ENCODE data around the gene RAPGEF2. TPM values are rescaled to one million over a fixed set of nuclear protein-coding genes. Genes with fewer than 3 reads are reported as not detected.

The RAPGEF2 gene
- total and polyA plus RNA-seq, 10 of the 15 experiments (the other 5 are each of a cell fraction or from before 2014, with no cell fraction given), result 0.31 to 24.0 (median 2.9) TPM

DNA sequence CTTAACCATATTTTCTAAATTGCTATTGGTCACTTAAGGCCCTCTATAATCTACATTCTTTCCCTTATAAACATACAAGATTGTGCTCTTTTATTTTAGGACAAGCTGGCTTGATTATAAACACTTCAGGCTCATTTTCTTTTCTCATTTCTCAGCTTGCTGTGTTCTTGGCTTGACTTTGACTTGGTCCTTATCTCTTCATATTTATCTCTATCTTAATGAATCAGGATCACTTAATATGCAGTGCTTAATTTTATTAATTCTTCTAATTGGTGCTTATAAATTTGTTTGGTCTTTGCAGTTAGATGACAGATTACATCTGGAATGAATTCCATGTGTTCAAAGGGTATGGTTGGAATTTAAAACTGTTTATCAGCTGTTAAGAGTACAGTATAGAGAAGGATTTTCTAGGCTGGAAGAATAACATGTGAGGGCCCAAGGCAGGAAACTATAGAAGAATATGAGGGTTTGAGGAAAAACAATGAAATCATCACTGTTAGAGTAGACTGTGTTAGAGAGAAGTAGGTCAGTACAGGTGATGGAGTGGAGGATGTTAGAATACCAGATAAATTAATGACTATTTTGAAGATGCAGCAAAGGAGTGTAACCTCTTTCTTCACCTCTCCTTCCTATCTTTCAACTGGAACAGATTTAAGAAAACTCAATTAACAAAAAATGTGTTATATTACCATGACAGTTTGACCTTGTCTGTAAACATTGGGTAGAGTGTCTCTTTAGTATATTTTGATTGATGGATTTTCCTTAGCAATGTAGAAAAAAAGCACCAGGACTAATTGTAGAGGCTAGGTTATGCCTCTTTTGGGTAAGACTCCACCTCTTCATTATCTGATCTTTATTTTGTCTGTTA is 169.6 kb downstream of the RAPGEF2 start (continued):
- no peak for TF ChIP-seq SIN3A (IDR thresholded peaks at IDR 0.05; ENCODE audit: low read depth, low read length)
- TF ChIP-seq KDM1A (IDR thresholded peaks at IDR 0.05; ENCODE audit: borderline replicate concordance), result no peak
- TF ChIP-seq DPF2 (IDR thresholded peaks at IDR 0.05), result no peak
- TF ChIP-seq, protein P1, sequence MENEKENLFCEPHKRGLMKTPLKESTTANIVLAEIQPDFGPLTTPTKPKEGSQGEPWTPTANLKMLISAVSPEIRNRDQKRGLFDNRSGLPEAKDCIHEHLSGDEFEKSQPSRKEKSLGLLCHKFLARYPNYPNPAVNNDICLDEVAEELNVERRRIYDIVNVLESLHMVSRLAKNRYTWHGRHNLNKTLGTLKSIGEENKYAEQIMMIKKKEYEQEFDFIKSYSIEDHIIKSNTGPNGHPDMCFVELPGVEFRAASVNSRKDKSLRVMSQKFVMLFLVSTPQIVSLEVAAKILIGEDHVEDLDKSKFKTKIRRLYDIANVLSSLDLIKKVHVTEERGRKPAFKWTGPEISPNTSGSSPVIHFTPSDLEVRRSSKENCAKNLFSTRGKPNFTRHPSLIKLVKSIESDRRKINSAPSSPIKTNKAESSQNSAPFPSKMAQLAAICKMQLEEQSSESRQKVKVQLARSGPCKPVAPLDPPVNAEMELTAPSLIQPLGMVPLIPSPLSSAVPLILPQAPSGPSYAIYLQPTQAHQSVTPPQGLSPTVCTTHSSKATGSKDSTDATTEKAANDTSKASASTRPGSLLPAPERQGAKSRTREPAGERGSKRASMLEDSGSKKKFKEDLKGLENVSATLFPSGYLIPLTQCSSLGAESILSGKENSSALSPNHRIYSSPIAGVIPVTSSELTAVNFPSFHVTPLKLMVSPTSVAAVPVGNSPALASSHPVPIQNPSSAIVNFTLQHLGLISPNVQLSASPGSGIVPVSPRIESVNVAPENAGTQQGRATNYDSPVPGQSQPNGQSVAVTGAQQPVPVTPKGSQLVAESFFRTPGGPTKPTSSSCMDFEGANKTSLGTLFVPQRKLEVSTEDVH (IDR thresholded peaks at IDR 0.05; ENCODE audit: low read depth, partially characterized antibody), result no peak
- TF ChIP-seq IRF4 (IDR thresholded peaks at IDR 0.05; ENCODE audit: low read depth, low read length), result no peak
- TF ChIP-seq, protein P2, sequence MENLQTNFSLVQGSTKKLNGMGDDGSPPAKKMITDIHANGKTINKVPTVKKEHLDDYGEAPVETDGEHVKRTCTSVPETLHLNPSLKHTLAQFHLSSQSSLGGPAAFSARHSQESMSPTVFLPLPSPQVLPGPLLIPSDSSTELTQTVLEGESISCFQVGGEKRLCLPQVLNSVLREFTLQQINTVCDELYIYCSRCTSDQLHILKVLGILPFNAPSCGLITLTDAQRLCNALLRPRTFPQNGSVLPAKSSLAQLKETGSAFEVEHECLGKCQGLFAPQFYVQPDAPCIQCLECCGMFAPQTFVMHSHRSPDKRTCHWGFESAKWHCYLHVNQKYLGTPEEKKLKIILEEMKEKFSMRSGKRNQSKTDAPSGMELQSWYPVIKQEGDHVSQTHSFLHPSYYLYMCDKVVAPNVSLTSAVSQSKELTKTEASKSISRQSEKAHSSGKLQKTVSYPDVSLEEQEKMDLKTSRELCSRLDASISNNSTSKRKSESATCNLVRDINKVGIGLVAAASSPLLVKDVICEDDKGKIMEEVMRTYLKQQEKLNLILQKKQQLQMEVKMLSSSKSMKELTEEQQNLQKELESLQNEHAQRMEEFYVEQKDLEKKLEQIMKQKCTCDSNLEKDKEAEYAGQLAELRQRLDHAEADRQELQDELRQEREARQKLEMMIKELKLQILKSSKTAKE (IDR thresholded peaks at IDR 0.05; ENCODE audit: low read depth, poor library complexity, severe bottlenecking), result no peak
- TF ChIP-seq NR2C2 (IDR thresholded peaks at IDR 0.05; ENCODE audit: borderline replicate concordance, control insufficient read depth, insufficient read length, low read depth), result no peak

DNA sequence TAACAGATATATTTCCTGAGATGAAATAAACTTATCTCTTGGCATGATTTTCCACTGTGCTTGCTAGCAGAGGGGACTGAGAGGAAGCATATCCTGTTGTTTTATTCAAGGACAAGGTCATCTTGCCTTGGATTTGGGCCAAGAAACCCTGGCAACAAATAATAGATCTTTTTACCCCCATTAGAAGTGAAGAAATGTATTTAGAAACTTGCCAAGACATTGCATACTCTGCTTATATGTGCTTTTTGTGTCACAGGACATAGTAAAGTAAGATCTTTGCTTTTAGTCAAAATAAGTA is 170.2 kb downstream of the RAPGEF2 start:
- ChIA-PET POLR2A (no interaction called here), CTCF (no interaction called here)

More for the DNA sequence above, 170.2 kb downstream of the RAPGEF2 start:
- Histone ChIP-seq H3K27ac (ENCODE audit: control insufficient read depth, insufficient read depth) (no peak overlapping the region), H3K9ac (ENCODE audit: control insufficient read depth, insufficient read depth, low read length) (no peak overlapping the region), H3K4me3 (no peak overlapping the region), H3K4me2 (ENCODE audit: control insufficient read depth, insufficient read depth) (no peak overlapping the region), H2AFZ (ENCODE audit: control insufficient read depth, low read depth, low read length) (no peak overlapping the region), H4K20me1 (ENCODE audit: control insufficient read depth, insufficient read depth) (no peaks in the 10 kb centered on the region), H3K79me2 (ENCODE audit: control insufficient read depth, insufficient read depth, low read length) (no peaks in the 10 kb centered on the region), H3K27me3 (replicated peaks in 1 of 2; ENCODE audit: control insufficient read depth in 2 of 2, insufficient read depth in 2 of 2, low read length in 1 of 2) (no peaks in the 10 kb centered on the region), H3K36me3 (ENCODE audit: control insufficient read depth in 2 of 2, insufficient read depth in 2 of 2, low read length in 1 of 2) (no peaks in the 10 kb centered on the region), H3K9me3 (replicated peaks; ENCODE audit: control insufficient read depth, insufficient read depth, low read length) (no peaks in the 10 kb centered on the region; the same call in 2 of the 3 replicates), H3K4me1 (ENCODE audit: control insufficient read depth, insufficient read depth, low read length) (no peaks in the 10 kb centered on the region)
- in situ Hi-C loops (cut with MboI), result no loop called here
- ChIA-PET SMC1A (ENCODE audit: uncharacterized antibody, unreplicated experiment) (no interaction called here), RAD21 (ENCODE audit: unreplicated experiment) (no interaction called here)
- ATAC-seq (no peak), DNase-seq (ENCODE audit: low read depth, low spot score) (no peak), FAIRE-seq (no peak)
- intact Hi-C loops (cut with micrococcal nuclease; ENCODE audit: unreplicated experiment), result no loop called here
- no peak for TF ChIP-seq ZNF24 (IDR thresholded peaks at IDR 0.05)
- TF ChIP-seq, protein P2 (IDR thresholded peaks at IDR 0.05; ENCODE audit: low read depth, poor library complexity, severe bottlenecking), result no peak
- no peak for TF ChIP-seq ZNF217 (IDR thresholded peaks at IDR 0.05)
- no peak for TF ChIP-seq ZZZ3 (IDR thresholded peaks at IDR 0.05; ENCODE audit: control insufficient read depth, insufficient read length, low read depth)
- TF ChIP-seq, protein P3, sequence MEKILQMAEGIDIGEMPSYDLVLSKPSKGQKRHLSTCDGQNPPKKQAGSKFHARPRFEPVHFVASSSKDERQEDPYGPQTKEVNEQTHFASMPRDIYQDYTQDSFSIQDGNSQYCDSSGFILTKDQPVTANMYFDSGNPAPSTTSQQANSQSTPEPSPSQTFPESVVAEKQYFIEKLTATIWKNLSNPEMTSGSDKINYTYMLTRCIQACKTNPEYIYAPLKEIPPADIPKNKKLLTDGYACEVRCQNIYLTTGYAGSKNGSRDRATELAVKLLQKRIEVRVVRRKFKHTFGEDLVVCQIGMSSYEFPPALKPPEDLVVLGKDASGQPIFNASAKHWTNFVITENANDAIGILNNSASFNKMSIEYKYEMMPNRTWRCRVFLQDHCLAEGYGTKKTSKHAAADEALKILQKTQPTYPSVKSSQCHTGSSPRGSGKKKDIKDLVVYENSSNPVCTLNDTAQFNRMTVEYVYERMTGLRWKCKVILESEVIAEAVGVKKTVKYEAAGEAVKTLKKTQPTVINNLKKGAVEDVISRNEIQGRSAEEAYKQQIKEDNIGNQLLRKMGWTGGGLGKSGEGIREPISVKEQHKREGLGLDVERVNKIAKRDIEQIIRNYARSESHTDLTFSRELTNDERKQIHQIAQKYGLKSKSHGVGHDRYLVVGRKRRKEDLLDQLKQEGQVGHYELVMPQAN (conservative IDR thresholded peaks at IDR 0.05), result no peak
- no TSS peak for BruUV-seq (replicated peaks)
